GM18868 (cell line): ENCODE data around the gene NOLC1.
A peak's percentile ranks its signal among the peaks of the same experiment; 100 is the strongest.

Source experiments
- ATAC-seq: cut with Tn5 transposase; IDR thresholded peaks from one replicate; pipeline ENCODE4 v1.9.1; 2021; ENCODE audit warnings: mild to moderate bottlenecking, moderate library complexity; ENCODE audit not compliant: unreplicated experiment

The NOLC1 gene

DNA sequence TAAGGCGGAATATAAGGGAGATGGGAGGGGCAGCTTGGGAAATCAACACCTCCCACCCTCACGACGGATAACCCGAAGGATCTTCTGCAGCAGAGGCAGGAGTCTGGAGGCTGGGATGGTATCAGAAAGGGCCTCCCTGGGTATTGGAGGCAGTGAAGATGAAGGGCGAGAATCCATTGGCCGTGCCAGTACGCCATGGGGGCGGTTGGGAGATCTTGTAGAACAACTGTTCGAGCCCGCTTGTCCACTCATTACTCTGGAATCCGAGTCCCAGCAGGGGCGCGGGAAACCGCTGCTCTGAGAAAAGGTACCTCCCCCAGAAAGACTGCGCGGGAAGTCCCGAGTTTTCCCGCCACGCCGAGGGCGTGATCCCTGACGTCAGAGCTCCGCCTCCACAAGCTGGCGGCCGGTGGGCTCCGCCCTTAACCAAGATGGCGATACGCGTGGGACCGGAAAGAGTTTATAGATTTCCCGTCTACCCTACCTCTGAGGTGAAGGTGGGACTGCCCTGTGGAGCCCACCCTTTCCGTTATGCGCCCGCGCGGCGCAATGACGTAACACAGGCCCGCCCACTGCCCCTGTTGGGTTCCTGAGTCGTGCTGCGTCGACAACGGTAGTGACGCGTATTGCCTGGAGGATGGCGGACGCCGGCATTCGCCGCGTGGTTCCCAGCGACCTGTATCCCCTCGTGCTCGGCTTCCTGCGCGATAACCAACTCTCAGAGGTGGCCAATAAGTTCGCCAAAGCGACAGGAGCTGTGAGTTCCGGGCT lies at the start of gene NOLC1:
TSS of gene NOLC1 (plus strand) at position 616 of the 771 bp plus-strand sequence. CDS start at position 638, 22 bp downstream.
- ATAC-seq, result peak; percentile 92

DNA sequence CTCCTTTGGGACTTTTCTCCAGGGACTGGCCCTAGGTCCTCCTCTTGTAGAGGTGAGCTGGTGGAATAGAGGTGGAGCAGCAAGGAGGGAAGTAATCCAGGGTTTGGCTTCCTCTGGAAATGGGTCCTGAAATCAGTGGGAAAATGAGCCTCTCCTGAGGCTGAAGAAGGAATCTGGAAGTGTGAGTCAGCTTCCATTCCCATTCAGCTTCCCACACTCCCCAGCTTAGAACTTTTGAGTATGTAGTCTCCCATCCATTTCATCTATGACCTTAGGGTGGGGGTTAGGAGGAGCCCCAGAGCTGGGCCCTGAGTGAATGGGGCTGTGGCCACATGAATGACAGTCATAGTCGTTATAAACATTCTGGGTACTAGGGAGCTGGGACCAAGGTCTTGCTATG lies 49.8 kb upstream of the NOLC1 start:
- no peak for ATAC-seq

DNA sequence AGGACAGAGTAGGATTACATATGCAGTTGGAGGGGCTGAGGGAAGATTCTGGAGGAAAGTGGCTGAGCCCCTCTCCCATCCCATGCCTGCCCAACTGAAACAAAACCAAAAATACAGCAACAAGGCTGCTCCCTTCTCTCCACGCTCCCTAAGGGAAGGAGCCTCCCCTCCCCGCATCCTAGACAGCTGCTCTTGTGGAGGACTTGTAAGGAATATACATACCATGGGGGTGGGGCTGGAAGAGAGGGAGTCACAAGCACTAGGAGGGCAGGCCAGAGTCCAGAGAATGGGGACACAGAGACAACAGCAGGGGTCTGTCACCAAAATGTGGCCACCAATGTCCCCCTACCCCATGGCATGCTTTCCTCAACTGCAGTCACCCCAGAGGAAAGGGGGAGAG lies 45.2 kb upstream of the NOLC1 start:
- ATAC-seq, result no peak

DNA sequence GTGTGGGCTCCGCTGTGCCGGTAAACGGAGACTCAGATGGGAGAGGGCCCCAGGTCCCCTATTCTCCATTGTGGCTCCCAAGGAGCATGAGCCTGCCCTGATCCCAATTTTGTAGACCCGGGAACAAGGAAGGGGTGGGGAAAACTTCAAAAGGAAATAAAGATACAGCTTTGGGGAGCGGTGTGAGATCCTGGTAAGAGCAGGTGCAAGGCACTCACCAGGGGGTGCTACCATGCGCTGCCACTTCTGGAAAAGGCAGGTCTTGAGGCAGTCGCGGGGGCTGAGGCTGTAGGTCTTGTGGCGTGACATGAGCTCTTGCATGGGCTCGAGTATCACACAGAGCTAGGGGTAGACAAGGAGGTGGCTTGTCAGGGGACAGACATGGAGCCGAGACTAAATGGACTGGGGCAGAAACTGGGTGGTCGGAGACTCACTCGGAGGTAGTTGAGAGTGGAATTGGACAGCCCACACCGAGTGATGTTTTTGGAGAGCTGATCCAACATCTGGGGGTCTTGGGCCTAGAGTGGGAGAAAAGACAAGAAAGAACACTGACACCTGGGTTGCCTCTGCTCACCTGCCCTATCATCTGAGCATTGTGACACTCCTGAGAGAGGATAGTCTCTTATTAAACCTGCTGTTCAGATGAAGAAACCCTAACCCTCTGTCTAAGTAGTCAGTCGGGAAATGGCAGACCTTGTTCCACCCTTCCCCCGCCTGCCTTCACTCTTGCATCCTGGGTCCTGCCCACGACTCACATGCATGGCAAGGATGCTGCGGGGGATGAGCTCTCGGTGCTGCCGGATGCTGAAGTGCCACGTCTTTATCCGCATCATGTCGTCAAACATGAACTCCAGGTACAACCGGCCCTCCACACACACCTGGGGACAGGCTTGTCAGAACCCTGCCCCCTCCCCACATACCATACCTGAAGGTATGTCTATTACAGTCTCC lies 42.7 kb upstream of the NOLC1 start:
- ATAC-seq, result no peak

DNA sequence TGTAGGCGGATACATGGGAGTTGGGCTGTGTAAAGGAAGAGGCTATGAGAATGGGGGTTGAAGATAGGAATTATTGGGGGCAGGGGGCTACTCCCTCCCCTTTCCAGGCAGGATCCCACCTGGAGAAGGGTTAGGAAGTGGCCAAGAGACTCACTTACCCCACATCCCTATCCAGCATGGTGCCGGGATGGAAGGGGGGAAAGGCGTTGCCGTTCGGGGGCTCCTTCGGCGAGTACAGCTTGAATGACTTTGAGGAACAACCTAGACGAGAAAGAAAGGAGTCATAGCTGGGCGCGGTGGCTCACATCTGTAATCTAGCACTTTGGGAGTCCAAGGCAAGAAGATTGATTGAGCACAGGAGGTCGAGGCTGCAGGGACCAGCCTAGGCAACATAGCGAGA lies 40.9 kb upstream of the NOLC1 start:
- no peak for ATAC-seq

DNA sequence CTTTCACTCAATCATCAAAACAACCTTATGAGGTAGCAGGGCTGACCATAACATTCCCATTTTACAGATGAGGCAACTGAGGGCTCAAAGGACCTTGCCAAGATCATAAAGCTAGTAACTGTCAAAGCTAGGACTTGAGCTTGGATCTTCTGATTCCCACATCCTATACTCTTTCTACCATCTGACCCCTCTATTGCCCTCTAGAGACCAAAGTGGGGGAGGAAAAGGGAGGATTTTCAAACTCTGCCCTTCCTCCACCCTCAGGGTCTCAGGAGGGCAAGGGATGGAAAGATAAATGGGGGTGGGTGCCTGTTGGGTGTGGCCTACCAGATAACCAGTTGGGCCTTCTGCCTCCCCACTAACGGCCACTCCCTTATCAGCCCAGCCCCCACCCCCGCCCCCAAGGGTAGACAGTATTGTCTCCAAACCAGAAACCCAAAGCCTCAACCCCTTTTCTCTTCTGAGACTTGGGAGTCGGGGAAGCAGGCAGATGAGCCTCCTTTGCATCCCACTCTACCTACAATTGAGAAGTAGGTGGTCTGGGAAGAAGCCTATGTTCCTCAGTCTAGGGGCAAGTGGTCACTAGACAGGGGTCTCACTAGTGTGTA lies 39.9 kb upstream of the NOLC1 start:
- ATAC-seq, result no peak

DNA sequence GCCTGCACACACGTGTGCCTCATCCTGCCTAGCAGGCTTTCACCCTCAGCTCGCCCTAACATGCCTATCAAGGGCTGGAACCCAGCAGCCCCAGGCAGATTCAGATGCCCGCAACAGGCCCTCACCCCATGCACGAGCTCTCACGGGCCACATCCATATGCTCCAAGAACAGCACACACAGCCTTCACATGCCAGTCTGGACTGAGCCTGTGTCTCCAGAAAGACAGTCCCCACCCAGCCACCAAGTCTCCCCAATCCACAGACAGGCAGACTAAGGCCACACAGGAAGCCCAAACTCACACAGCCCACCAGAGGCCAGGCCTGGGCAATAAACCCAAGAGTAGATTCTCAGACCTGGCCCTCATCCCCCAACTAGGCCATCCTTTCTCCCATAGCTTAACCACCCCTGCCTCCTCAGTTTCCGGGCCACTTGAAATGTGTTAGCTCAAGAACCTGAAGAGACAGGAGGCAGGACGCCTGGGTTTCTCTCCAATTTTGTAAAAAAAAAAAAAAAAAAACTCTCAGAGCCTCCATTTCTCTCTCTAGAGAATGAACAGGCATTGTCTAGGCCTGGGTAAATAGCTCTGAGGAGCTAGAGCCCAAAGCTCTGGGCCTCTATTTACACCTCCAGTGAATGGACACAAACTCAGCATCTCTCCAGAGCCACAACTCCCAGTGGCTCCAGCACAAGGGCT lies 38.8 kb upstream of the NOLC1 start:
- no peak for ATAC-seq

DNA sequence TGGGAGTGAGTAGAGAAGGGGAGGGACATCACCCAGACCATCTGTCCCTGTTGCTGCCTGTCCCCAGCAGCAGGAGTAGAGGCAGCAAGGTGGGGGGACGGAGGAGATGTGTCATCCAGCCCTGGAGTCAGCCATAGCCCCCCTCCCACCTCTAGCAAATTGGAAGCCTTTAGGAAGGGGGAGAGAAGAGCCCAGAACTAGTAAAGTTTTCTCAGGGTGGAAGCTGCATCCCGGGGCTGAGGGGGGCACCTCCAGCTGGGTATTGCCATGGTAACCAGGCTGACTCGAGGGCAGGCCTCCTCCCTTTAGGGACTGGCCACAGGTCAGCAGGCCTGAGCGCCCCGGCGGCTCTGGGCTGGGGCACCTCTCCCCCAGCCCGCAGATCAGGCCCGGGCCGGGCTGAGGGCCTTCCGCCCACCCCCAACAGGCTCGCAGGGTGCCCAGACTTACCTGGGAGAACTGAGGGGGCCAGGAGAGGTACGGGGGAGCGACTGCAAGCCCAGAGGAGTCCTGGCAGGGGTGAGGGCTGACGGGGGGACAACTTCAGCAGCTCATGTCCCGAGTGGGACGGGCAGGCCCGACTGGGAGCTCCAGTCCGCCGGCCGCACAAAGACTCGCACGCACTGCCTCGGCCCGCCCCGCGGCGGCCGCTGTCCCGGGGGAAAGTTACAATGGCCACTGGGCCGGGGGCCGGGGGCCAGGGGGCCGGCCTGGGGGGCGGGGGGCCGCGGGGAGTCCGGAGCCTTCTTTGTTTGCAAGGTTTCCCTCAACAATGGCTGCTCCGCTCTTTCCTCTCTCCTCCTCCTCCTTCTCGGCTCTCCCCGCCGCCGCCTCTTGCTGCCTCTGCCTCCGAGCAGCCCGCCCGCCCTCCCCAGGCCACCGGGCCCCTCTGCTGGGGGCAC lies 38.0 kb upstream of the NOLC1 start:
- ATAC-seq, result peak; percentile 6

DNA sequence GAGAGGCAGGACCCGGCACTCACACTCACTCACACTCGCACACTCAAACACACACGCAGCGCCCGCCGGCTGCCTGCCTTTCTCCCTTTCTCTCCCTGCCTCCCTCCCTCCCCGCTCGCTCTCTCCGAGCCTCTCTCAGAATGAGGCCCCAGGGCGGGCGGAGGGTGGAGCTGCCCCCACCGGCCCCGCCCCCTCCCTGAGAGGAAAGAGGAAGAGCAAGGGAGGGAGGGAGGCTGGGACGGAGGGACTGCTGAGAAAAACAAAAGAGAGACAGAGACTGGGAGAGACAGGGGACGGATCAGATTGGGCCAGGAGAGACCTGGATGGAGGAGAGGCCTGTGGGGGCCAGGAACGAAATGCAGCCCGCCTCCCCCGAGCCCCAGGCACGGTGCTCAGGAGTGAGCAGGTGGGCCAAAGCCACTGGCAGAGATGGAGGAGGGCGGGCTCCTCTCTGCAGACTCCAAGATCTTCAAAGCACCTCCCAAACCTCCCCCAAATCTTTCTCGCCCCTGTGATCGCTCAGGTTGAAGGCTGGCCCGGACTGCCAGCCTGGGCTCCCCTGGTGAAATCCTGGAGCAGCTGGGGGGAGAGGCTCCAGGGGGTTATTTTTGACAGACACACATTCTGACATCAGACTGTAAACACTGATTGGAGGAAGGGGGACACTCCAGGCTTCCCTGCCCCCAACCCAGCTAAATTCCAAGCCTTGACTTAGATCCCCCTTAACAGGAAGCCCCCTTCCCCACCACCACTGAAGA lies 37.1 kb upstream of the NOLC1 start:
- peak; percentile 56 for ATAC-seq

DNA sequence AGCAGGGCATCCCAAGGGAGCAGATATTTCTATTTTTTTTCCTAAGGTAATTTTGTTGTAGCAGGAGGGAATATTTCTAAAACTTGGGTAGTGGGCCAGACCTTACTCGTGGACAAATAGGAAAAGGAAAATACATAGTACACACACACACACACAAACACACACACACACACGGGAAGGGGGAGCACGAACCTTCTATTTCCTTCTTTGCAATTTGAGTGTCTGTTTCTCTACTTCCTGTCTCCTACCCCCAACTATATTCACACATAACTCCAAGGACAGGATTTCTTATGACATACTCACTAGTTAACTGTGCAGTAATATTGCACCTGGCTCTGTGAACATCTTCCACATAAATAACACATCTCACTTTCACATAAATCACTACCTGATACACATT lies 36.4 kb upstream of the NOLC1 start:
- ATAC-seq, result no peak

DNA sequence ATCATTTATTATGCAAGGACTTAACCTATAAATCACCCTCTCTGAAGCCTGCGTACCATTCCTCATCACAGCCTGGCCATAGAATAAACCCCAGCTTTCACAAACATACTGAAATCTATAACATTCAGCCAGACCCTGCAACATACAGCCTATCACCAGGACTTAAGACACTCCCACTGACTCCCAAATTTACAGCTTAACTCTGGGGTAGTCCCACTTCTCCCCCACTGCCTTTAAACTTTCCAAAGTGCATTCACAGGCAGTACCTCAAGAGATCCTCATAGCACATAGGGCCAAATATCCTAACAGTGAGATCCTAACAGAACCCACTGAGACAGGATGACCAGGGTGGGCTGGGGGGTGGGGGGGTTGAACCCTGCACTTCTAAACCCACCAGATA lies 35.5 kb upstream of the NOLC1 start:
- ATAC-seq, result no peak

DNA sequence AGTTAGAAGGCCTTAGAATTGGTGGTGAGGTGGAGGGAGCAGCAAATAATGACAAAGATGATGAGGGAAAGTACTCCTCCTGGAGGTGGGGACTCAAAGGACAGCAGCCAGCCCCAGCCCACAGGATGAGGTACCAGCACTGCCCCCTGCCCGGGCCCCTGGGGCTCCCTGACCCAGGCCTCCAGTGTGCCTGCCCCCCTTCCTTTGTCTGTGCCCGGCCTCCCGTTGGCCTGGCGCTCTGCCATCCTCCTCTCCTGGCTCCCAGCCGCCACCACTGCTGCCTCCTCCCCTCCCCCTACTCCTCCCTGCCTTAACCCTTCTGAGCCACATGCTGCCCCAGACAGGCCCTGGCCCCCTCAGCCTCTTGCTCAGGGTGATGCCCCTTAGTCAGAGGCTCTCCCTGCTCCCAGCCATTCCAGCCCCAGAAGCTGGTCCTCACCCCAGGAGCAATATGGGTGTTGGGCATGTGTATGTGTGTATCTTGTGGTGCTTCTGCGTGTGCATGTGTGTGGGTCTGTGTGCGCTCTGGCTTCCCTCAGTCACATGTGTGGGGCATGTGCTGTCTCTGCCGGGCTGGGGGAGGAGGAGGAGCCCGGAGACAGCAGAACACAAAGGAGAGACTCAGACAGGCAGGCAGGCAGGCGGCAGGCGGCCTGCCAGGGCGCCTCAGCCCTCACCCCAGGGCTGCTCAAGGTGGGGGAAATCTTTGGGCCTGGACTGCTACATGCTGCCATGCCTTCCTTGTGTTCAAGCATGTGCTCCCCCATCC lies 34.6 kb upstream of the NOLC1 start:
- ATAC-seq, result peak; percentile 37

DNA sequence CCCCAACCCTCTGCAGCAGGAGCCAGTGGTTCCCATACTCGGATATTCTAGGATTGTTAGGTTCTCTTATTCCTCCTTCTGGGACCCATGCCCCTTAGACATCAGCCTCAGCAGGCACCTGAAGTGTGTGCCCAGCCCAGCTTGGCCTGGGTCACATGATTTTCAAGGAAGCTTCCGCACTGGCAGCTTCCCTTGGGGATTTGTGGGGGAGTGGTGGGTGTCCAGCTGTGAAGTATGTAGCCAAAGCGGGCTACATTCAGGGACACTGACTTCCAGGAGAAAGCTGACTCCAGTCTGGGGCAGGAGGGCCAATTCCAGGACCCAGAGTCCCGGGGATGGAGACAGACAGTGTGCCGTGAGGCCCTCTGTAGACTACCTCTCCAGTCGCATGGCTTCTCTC lies 33.3 kb upstream of the NOLC1 start:
- no peak for ATAC-seq

DNA sequence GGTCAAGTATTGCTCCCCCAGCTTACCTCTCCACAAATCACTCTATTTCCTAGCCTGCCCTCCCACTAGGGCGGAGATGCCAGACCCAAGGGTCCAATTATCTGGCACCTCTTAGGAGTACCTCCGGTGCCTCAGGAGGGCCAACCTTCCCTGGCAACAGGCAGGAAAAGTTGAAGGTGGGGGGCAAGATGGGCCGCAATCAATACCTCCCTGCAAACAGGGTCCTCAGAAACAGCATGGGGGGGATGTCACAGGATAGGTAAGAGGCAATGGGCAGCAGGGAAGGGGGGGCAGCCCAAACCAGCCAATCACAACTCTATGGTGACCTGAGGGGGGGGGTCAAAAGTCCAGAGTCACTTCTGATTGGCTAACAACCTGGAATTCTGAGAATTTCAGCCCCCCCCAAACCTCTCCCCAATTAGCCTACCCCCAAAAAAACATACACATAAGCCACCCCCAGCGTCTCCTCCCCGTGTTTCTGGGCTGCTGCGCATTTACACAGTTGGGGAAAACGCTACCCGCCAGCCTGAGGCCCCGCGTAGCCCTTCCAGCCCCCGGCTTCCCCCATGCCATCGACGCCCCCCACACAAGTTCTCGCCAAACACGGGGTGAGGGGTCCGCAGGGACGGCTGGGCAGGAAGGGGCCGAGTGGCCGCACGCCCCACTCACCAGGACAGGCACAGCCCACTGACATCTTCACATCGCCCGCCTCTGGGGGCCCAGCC lies 32.6 kb upstream of the NOLC1 start:
- ATAC-seq, result no peak

DNA sequence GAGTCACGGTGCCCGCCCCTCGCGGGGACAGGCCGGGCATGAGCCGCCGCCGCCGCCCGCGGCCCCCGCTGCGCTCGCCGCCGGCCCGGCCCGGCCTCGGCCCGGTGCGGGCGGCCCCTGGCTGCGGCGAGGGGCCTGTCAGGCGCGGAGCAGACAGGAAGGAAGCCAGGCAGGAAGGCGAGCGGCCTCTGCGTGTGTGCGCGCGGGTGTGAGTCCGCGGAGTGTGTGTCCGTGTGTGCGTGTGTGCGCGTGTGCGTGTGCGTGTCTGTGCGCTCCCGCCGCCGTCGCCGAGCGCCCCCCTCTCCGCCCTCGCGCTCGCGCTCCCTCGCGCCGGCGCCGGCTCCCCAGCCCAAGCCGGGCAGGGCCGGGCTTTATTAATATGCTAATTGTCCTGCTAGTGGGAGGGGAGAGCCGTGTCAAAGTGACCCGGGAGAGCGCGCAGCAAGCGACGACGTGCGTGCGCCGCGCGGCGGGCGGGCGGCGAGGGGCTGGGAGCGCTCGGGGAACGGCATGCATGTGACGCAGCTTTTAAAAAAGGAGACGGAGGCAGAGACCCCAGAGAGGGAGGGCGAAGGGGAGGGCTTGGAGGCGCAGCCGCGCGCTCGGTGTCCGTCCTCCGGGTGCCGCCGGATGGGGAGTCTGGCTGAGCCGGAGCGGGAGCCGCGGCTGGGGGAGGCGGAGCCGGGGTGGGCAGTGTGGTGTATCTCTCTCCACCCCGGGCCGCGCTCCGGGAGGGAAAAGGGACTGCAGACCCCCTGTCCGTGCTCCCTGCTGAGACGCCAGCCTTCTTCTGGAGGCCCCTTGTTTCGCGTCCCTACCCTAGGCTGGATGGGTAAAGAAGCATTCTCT lies 31.8 kb upstream of the NOLC1 start, which contains the start of gene LDB1:
TSS of gene LDB1 (minus strand) at position 227 of the 849 bp plus-strand sequence. CDS start 258 bp downstream, outside the sequence.
- peak; percentile 54 for ATAC-seq

DNA sequence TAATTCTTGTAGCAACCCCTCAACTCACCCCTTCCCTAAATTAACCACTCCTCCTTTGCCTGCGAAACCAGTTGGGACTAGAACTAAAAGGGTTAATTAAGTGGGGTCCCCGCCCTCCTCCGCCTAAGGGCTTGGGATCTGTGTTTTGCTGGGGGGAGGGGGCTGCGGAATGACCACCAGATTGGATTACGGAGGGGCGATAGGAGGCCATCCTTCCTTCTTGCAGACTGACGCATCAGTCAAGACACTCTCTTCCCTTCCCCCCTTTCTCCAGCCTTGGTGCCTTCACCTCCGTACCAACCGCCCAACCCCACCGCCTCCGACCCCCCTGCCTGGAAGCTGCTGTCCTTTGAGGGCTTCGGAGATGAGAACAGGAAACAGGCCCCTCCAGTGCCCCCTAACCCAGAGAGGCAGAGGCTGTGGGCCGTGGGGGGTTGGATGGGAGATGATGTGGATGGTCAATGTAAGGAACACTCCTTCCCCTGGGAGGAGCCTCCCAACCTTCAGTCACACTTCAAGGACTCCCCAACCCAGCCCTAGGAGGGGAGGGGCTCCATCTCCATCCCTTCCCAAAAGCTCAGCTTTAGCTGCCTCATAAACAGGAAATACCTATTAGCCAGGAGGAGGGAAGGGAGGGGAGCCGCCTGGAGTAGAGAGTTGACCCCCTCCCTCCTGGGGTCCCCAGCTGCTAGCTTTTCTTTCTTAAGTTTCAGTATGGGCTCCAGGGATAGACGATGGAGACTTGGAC lies 31.0 kb upstream of the NOLC1 start:
- no peak for ATAC-seq
